ENCODE data around the gene SWI5.
A peak's percentile ranks its signal among the peaks of the same experiment; 100 is the strongest.

- TF ChIP-seq CTCF (conservative IDR thresholded peaks at IDR 0.05; ENCODE audit: low read depth in 2 of 2) (peak; percentile 37 to 70), REST (IDR thresholded peaks at IDR 0.05; ENCODE audit: unreplicated experiment) (no peak), POLR2AphosphoS5 (IDR thresholded peaks at IDR 0.05; ENCODE audit: low read depth) (no peak)
Observed at GRCh38 chr9:128259156-128259555, 16.9 kb upstream of the SWI5 start.
